Cardiac fibroblast (primary cell): ENCODE measurements around the gene VAMP4.
A peak's percentile ranks its signal among the peaks of the same experiment; 100 is the strongest.
"Not testable (repeated sequence)": the region's sequence is repeated elsewhere in the genome, so short reads cannot be mapped to it uniquely, and the experiment has no call there.

Experiments
- DNase-seq, 2 donors: peaks; one replicate each; pipeline versions ENCODE4 v3.0.0 to v3.0.0-alpha.2; 2010; ENCODE audit warnings: low read depth in 2 of 2
- H3K4me3 ChIP-seq, 2 donors: replicated peaks in 1 of 2; 1 replicate in 1 of 2; 2 replicates in 1 of 2; pipeline ENCODE4 v1.5.1; 2011; ENCODE audit warnings: low read depth in 2 of 2, low read length in 2 of 2, mild to moderate bottlenecking in 2 of 2, moderate library complexity in 1 of 2
- TF ChIP-seq, protein P1 (sequence below): IDR thresholded peaks from one replicate; pipeline ENCODE4 v1.5.1; 2011; ENCODE audit warnings: low read depth, mild to moderate bottlenecking, low read length, inconsistent platforms

The VAMP4 gene

GRCh38 chr1:171664976-171665375, 76.9 kb downstream of the VAMP4 start:
- H3K4me3 ChIP-seq = no peak overlapping the region
- TF ChIP-seq, protein P1, sequence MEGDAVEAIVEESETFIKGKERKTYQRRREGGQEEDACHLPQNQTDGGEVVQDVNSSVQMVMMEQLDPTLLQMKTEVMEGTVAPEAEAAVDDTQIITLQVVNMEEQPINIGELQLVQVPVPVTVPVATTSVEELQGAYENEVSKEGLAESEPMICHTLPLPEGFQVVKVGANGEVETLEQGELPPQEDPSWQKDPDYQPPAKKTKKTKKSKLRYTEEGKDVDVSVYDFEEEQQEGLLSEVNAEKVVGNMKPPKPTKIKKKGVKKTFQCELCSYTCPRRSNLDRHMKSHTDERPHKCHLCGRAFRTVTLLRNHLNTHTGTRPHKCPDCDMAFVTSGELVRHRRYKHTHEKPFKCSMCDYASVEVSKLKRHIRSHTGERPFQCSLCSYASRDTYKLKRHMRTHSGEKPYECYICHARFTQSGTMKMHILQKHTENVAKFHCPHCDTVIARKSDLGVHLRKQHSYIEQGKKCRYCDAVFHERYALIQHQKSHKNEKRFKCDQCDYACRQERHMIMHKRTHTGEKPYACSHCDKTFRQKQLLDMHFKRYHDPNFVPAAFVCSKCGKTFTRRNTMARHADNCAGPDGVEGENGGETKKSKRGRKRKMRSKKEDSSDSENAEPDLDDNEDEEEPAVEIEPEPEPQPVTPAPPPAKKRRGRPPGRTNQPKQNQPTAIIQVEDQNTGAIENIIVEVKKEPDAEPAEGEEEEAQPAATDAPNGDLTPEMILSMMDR = no peak
- DNase-seq = peak in 1 of 2 donors; percentile 11

GRCh38 chr1:171663854-171664575, 77.8 kb downstream of the VAMP4 start:
- no peak overlapping the region for H3K4me3 ChIP-seq
- TF ChIP-seq, protein P1 = no peak
- no peak for DNase-seq

DNA sequence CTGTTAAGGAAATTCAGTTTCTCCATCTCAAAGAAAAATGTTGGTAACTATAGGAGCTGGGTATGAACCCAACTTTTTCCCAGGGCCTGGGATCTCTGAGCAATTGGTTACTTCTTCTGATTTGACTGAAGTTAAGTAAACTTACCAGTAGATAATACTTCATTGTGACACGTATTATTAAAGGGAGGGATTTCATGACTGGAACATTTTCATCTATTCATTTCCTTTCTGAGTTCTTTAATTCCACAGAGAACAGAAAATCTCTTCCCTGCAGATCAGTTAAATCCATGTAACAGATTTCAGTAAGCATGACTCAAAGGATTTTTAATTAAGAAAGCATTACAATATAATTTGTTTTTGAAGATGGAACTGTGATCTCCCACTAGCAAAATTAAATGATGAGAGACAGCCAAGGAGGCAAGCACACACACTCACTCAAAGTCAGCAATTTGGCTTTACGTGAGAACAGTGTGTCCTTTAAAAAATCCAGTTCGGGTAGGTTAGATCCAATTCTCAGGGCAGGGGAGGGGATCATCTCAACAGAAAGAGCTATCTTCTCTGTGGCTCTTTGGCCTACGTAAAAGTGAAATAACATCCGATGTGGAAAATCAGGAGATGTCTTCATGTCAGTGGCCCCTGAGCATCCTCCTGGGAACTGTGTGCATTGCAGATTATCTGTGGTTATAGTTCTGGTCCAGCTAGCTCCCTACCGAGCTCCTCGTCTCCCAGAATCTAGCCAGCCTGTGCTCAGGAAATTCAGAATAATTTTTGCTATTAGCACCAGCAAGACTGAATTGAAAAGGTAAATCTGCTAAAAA, 78.6 kb downstream of the VAMP4 start:
- DNase-seq = no peak
- no peak overlapping the region for H3K4me3 ChIP-seq
- TF ChIP-seq, protein P1 = no peak

GRCh38 chr1:171661076-171661650, 80.7 kb downstream of the VAMP4 start:
- DNase-seq = no peak
- H3K4me3 ChIP-seq = no peak overlapping the region
- TF ChIP-seq, protein P1 = no peak

DNA sequence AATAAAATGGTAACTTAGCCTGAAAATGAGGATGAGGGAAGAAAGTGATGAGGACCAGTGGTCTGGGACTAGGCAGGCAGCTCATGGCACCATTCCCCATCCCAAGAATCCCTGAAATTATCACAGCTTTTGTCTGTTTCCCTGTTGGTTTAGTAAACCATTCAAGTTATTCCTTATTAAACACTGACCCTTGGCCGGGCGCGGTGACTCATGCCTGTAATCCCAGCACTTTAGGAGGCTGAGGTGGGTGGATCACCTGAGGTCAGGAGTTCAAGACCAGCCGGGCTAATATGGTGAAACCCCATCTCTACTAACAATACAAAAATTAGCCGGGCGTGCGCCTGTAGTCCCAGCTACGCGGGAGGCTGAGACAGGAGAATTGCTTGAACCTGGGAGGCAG, 85.7 kb downstream of the VAMP4 start:
- not testable (repeated sequence) for DNase-seq, H3K4me3 ChIP-seq

- DNase-seq = no peak
- TF ChIP-seq, protein P1 = no peak
- H3K4me3 ChIP-seq = peak overlapping the region in 1 of 2 donors; percentile 1
Observed at GRCh38 chr1:171655746-171656116, 86.1 kb downstream of the VAMP4 start.
